ENCODE data around the gene SNAP91. TPM values are rescaled to one million over a fixed set of nuclear protein-coding genes. Genes with fewer than 3 reads are reported as not detected.
A peak's percentile ranks its signal among the peaks of the same experiment; 100 is the strongest.

Gene SNAP91
- total and polyA plus RNA-seq, 5 donors from 2014 or later, result not detected

DNA sequence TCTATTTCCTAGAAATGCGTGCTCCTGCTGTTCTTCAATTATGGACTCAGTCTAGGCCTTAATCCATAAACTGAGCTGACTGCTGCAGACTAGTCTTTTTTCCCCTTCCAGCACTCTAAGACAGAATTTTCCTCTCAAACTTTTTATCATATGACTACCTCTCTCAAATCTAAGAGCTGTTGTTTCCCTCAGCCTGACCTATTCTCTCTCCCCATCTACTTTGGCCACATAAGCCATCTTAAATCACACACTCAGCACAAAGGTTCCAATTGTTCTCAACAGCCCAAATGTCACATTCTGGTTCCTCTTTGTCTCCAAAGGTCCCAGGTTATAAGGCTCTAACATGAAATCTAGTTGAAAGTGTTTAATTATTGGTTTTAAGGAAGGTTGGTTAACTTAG lies 111.4 kb downstream of the SNAP91 start:
- H3K4me3 Mint-ChIP-seq, result no peak overlapping the region
- no peak overlapping the region for H3K27ac ChIP-seq (ENCODE audit: insufficient read depth, low read length, poor library complexity, severe bottlenecking)
- H3K4me1 ChIP-seq (ENCODE audit: control insufficient read depth, insufficient read depth, low read length, poor library complexity, severe bottlenecking), result no peaks in the 10 kb centered on the region
- ATAC-seq (ENCODE audit: low read depth in 2 of 2), result no peak
- H3K36me3 ChIP-seq (ENCODE audit: control insufficient read depth, insufficient read depth, low read length), result no peaks in the 10 kb centered on the region
- H3K4me3 ChIP-seq (ENCODE audit: low read depth, low read length), result no peak overlapping the region
- no peaks in the 10 kb centered on the region for H3K36me3 Mint-ChIP-seq
- H3K27ac Mint-ChIP-seq, result no peak overlapping the region
- no peaks in the 10 kb centered on the region for H3K27me3 ChIP-seq (ENCODE audit: control insufficient read depth, insufficient read depth, low read length)
- peaks cover 0 to 2% (median 0%) of the 10 kb centered on the region in 4 donors for H3K4me1 Mint-ChIP-seq
- H3K9me3 Mint-ChIP-seq, result peaks cover 0 to 4% (median 0%) of the 10 kb centered on the region in 7 donors
- H3K27me3 Mint-ChIP-seq, result no peaks in the 10 kb centered on the region
- H3K9me3 ChIP-seq (ENCODE audit: control insufficient read depth in 2 of 2, low read length in 2 of 2), result no peaks in the 10 kb centered on the region
- DNase-seq, result no peak

DNA sequence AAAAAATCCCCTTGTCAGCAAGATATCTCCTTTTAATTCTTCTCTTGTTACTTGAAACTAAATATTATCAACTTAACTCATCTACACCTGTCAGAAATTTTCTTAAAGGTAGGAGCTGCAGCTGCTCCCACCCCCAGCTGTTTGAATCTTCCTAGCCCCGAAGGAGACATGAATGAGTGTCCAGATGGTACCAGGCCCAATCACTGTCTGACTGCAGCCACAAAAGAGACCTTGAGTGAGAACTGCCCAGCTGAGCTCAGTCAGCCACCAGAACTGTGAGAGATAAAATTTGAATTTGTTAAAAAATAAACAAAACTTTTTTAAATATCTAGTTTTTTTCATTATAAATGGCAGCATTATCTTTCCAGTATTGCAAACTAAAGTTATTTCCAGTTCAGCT lies 111.8 kb downstream of the SNAP91 start:
- no peak overlapping the region for H3K27ac Mint-ChIP-seq
- no peak for ATAC-seq (ENCODE audit: low read depth in 2 of 2)
- H3K4me1 ChIP-seq (ENCODE audit: control insufficient read depth, insufficient read depth, low read length, poor library complexity, severe bottlenecking), result no peaks in the 10 kb centered on the region
- no peaks in the 10 kb centered on the region for H3K36me3 Mint-ChIP-seq
- no peak for DNase-seq
- no peaks in the 10 kb centered on the region for H3K36me3 ChIP-seq (ENCODE audit: control insufficient read depth, insufficient read depth, low read length)
- no peaks in the 10 kb centered on the region for H3K9me3 ChIP-seq (ENCODE audit: control insufficient read depth in 2 of 2, low read length in 2 of 2)
- H3K4me1 Mint-ChIP-seq, result peaks cover 0 to 2% (median 0%) of the 10 kb centered on the region in 4 donors
- H3K9me3 Mint-ChIP-seq, result peaks cover 0 to 4% (median 0%) of the 10 kb centered on the region in 7 donors
- no peaks in the 10 kb centered on the region for H3K27me3 ChIP-seq (ENCODE audit: control insufficient read depth, insufficient read depth, low read length)
- H3K4me3 ChIP-seq (ENCODE audit: low read depth, low read length), result no peak overlapping the region
- H3K27ac ChIP-seq (ENCODE audit: insufficient read depth, low read length, poor library complexity, severe bottlenecking), result no peak overlapping the region
- H3K4me3 Mint-ChIP-seq, result no peak overlapping the region
- H3K27me3 Mint-ChIP-seq, result no peaks in the 10 kb centered on the region

DNA sequence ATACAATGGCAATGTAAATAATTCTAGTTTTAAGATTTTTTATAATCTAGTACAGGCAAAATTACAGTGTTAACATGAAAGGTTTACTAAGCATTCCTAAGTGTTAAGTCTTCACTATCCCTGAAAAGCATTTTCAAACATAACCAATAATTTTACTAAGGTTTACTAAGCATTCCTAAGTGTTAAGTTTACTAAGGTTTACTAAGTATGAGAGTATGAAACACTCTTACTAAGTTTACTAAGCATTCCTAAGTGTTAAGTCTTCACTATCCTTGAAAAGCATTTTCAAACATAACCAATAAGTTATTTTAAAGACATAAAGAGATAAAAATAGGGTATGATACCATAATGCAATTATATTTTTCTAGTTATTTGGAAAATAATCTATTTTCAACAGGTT lies 114.0 kb downstream of the SNAP91 start:
- no peak for ATAC-seq (ENCODE audit: low read depth in 2 of 2)
- no peak overlapping the region for H3K27ac Mint-ChIP-seq
- no peaks in the 10 kb centered on the region for H3K9me3 ChIP-seq (ENCODE audit: control insufficient read depth in 2 of 2, low read length in 2 of 2)

GRCh38 chr6:83593395-83593785 lies 115.5 kb downstream of the SNAP91 start:
- DNase-seq, result no peak
- Histone ChIP-seq H3K9me3 (ENCODE audit: control insufficient read depth in 2 of 2, low read length in 2 of 2) (no peaks in the 10 kb centered on the region), H3K27me3 (ENCODE audit: control insufficient read depth, insufficient read depth, low read length) (no peaks in the 10 kb centered on the region), H3K36me3 (ENCODE audit: control insufficient read depth, insufficient read depth, low read length) (no peaks in the 10 kb centered on the region), H3K27ac (ENCODE audit: insufficient read depth, low read length, poor library complexity, severe bottlenecking) (no peak overlapping the region), H3K4me3 (ENCODE audit: low read depth, low read length) (no peak overlapping the region), H3K4me1 (ENCODE audit: control insufficient read depth, insufficient read depth, low read length, poor library complexity, severe bottlenecking) (no peaks in the 10 kb centered on the region)
- H3K4me3 Mint-ChIP-seq, result no peak overlapping the region
- no peaks in the 10 kb centered on the region for H3K27me3 Mint-ChIP-seq
- H3K4me1 Mint-ChIP-seq, result peaks cover 0 to 2% (median 0%) of the 10 kb centered on the region in 4 donors
- H3K9me3 Mint-ChIP-seq, result peaks cover 0 to 4% (median 0%) of the 10 kb centered on the region in 7 donors
- H3K36me3 Mint-ChIP-seq, result no peaks in the 10 kb centered on the region
- no peak for ATAC-seq (ENCODE audit: low read depth in 2 of 2)
- no peak overlapping the region for H3K27ac Mint-ChIP-seq

More for the DNA sequence above, 114.0 kb downstream of the SNAP91 start:
- no peak for DNase-seq
- no peak overlapping the region for H3K4me3 ChIP-seq (ENCODE audit: low read depth, low read length)
- peaks cover 0 to 2% (median 0%) of the 10 kb centered on the region in 4 donors for H3K4me1 Mint-ChIP-seq
- no peaks in the 10 kb centered on the region for H3K27me3 Mint-ChIP-seq
- H3K36me3 ChIP-seq (ENCODE audit: control insufficient read depth, insufficient read depth, low read length), result no peaks in the 10 kb centered on the region
- no peak overlapping the region for H3K27ac ChIP-seq (ENCODE audit: insufficient read depth, low read length, poor library complexity, severe bottlenecking)
- no peaks in the 10 kb centered on the region for H3K27me3 ChIP-seq (ENCODE audit: control insufficient read depth, insufficient read depth, low read length)
- H3K36me3 Mint-ChIP-seq, result no peaks in the 10 kb centered on the region
- H3K4me1 ChIP-seq (ENCODE audit: control insufficient read depth, insufficient read depth, low read length, poor library complexity, severe bottlenecking), result no peaks in the 10 kb centered on the region
- H3K4me3 Mint-ChIP-seq, result no peak overlapping the region
- peaks cover 0 to 4% (median 0%) of the 10 kb centered on the region in 7 donors for H3K9me3 Mint-ChIP-seq

DNA sequence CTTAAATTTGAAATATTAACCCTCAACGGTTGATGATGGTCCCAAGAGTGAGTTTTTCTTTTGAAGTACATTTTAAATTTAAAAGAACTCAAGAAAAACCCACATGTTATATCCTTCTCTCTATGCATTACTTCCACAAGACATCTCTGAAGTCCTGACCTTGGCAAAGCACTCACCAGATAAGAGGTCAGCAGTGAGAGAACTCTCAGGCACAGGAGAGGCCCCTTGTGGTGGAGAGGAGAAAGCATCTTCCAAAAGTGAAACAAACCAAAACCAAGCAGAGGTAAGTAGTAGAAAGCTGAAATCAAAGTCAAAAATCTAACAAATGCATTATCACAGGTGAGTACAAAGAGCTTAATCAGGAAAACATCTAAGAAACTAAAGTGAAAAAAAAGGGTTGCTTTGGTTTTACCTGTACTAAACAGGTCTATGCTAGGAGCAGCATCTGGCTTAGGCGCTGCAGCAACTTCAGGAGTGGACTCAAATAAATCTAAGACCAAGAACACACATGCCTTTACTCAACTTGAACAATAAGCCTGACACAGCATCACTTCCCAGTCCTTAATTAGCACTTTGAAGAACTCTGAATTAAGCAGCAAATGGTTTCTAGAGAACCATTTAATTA lies 116.0 kb downstream of the SNAP91 start:
- Histone ChIP-seq H3K27me3 (ENCODE audit: control insufficient read depth, insufficient read depth, low read length) (no peaks in the 10 kb centered on the region), H3K4me1 (ENCODE audit: control insufficient read depth, insufficient read depth, low read length, poor library complexity, severe bottlenecking) (no peaks in the 10 kb centered on the region), H3K36me3 (ENCODE audit: control insufficient read depth, insufficient read depth, low read length) (no peaks in the 10 kb centered on the region), H3K4me3 (ENCODE audit: low read depth, low read length) (no peak overlapping the region), H3K9me3 (ENCODE audit: control insufficient read depth in 2 of 2, low read length in 2 of 2) (no peaks in the 10 kb centered on the region), H3K27ac (ENCODE audit: insufficient read depth, low read length, poor library complexity, severe bottlenecking) (no peak overlapping the region)
- ATAC-seq (ENCODE audit: low read depth in 2 of 2), result no peak
- Mint-ChIP-seq H3K4me3 (no peak overlapping the region), H3K4me1 (peaks cover 0 to 2% (median 0%) of the 10 kb centered on the region in 4 donors), H3K27ac (peak overlapping the region in 1 of 3 donors; percentile 8), H3K36me3 (no peaks in the 10 kb centered on the region), H3K27me3 (no peaks in the 10 kb centered on the region), H3K9me3 (peaks cover 0 to 4% (median 0%) of the 10 kb centered on the region in 7 donors)
- peak in 1 of 3 donors; percentile 27 for DNase-seq

DNA sequence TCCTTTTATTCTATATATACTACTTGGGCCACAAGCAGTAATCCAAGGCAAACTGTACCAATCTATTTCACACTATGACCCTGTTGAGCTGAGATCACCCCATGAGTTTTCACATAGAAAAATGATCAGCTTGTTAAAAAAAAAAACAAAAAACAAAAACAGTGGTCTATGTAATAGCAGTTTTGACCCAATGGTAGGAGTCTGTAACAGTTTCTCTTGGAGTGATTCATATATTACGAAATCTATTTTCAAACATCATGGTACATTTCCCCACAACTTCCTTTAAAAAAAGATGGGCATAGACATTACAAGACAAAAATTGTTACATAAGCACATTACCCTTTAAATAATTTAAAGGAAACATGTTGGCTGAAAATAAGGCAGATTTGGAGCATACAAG lies 118.5 kb downstream of the SNAP91 start:
- H3K27ac ChIP-seq (ENCODE audit: insufficient read depth, low read length, poor library complexity, severe bottlenecking), result no peak overlapping the region
- no peaks in the 10 kb centered on the region for H3K36me3 ChIP-seq (ENCODE audit: control insufficient read depth, insufficient read depth, low read length)
- DNase-seq (no peak), ATAC-seq (ENCODE audit: low read depth in 2 of 2) (no peak)
- no peaks in the 10 kb centered on the region for H3K4me1 ChIP-seq (ENCODE audit: control insufficient read depth, insufficient read depth, low read length, poor library complexity, severe bottlenecking)
- Mint-ChIP-seq H3K4me3 (no peak overlapping the region), H3K4me1 (peaks cover 0 to 2% (median 0%) of the 10 kb centered on the region in 4 donors), H3K27ac (no peak overlapping the region), H3K27me3 (no peaks in the 10 kb centered on the region), H3K9me3 (peaks cover 0 to 2% (median 0%) of the 10 kb centered on the region in 7 donors), H3K36me3 (no peaks in the 10 kb centered on the region)
- H3K9me3 ChIP-seq (ENCODE audit: control insufficient read depth in 2 of 2, low read length in 2 of 2), result no peaks in the 10 kb centered on the region
- no peak overlapping the region for H3K4me3 ChIP-seq (ENCODE audit: low read depth, low read length)
- H3K27me3 ChIP-seq (ENCODE audit: control insufficient read depth, insufficient read depth, low read length), result no peaks in the 10 kb centered on the region

DNA sequence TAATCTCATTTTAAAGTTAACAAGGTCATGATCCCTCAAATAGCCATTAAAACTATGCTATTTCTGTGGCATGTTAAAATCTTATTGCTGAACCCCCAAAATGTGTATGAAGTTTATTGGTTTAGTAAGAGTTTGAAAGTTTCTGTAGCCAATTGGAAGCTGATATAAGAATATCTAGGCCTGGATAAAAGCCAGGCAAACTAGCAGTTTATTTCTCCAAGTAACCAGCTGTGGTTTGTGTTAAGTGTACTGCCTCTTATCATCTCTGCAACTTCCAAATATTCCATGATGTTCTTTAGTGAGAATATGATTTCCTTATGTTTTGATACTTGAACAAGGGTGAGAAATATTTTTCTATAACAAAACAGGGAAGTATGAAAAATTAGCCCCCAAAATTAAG lies 119.8 kb downstream of the SNAP91 start:
- Mint-ChIP-seq H3K4me1 (peaks cover 0 to 2% (median 0%) of the 10 kb centered on the region in 4 donors), H3K4me3 (no peak overlapping the region), H3K27ac (no peak overlapping the region), H3K9me3 (peaks cover 0 to 2% (median 0%) of the 10 kb centered on the region in 7 donors), H3K36me3 (no peaks in the 10 kb centered on the region), H3K27me3 (no peaks in the 10 kb centered on the region)
- Histone ChIP-seq H3K9me3 (ENCODE audit: control insufficient read depth in 2 of 2, low read length in 2 of 2) (no peaks in the 10 kb centered on the region), H3K4me3 (ENCODE audit: low read depth, low read length) (no peak overlapping the region), H3K36me3 (ENCODE audit: control insufficient read depth, insufficient read depth, low read length) (no peaks in the 10 kb centered on the region), H3K27me3 (ENCODE audit: control insufficient read depth, insufficient read depth, low read length) (no peaks in the 10 kb centered on the region), H3K4me1 (ENCODE audit: control insufficient read depth, insufficient read depth, low read length, poor library complexity, severe bottlenecking) (no peaks in the 10 kb centered on the region), H3K27ac (ENCODE audit: insufficient read depth, low read length, poor library complexity, severe bottlenecking) (no peak overlapping the region)
- ATAC-seq (ENCODE audit: low read depth in 2 of 2) (no peak), DNase-seq (no peak)

DNA sequence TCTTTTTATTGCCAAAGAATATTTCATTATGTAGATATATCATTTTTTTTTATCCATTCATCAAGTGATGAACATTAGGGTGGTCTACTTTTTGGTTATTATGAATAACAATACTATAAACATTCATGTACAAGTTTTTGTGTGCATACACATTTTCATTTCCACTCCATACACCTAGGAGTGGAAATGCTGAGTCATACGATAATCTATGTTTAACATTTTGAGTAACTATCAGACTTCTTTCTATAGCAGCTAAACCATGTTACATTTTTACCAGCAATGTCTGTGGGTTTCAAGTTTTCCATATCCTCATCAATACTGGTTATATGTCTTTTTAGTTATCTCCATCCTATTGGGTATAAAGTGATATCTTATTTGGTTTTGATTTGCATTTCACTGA lies 130.8 kb downstream of the SNAP91 start:
- DNase-seq, result no peak
- Mint-ChIP-seq H3K27me3 (no peaks in the 10 kb centered on the region), H3K4me3 (no peak overlapping the region), H3K9me3 (peaks cover 0 to 1% (median 0%) of the 10 kb centered on the region in 7 donors), H3K36me3 (no peaks in the 10 kb centered on the region), H3K27ac (no peak overlapping the region), H3K4me1 (no peaks in the 10 kb centered on the region)
- no peak overlapping the region for H3K4me3 ChIP-seq (ENCODE audit: low read depth, low read length)
- no peaks in the 10 kb centered on the region for H3K36me3 ChIP-seq (ENCODE audit: control insufficient read depth, insufficient read depth, low read length)
- no peak overlapping the region for H3K27ac ChIP-seq (ENCODE audit: insufficient read depth, low read length, poor library complexity, severe bottlenecking)
- H3K4me1 ChIP-seq (ENCODE audit: control insufficient read depth, insufficient read depth, low read length, poor library complexity, severe bottlenecking), result no peaks in the 10 kb centered on the region
- H3K27me3 ChIP-seq (ENCODE audit: control insufficient read depth, insufficient read depth, low read length), result no peaks in the 10 kb centered on the region
- ATAC-seq (ENCODE audit: low read depth in 2 of 2), result no peak
- H3K9me3 ChIP-seq (ENCODE audit: control insufficient read depth in 2 of 2, low read length in 2 of 2), result no peaks in the 10 kb centered on the region

Data from CD4-positive, CD25-positive, alpha-beta regulatory T cell (primary cell).